ENCODE measurements around the gene TSC22D2. TPM values are rescaled to one million over a fixed set of nuclear protein-coding genes. Genes with fewer than 3 reads are reported as not detected.

The TSC22D2 gene
- total and polyA plus RNA-seq, 10 of the 15 experiments (the other 5 are each of a cell fraction or from before 2014, with no cell fraction given), result 7.4 to 19.4 (median 10.9) TPM

GRCh38 chr3:150384296-150385212, 23.5 kb upstream of the TSC22D2 start (continued):
- no peak for TF ChIP-seq ZBTB4 (CRISPR knock-in tag; IDR thresholded peaks at IDR 0.05)
- peak; percentile 68; the same call in 1 of the 2 replicates for TF ChIP-seq SMAD5 (IDR thresholded peaks at IDR 0.05; ENCODE audit: low read depth)
- TF ChIP-seq BCL11A (IDR thresholded peaks at IDR 0.05; ENCODE audit: low read depth, low read length), result no peak
- TF ChIP-seq TCF3 (IDR thresholded peaks at IDR 0.05; ENCODE audit: borderline replicate concordance, insufficient read depth, low read depth, low read length), result no peak
- TF ChIP-seq ZNF622 (IDR thresholded peaks at IDR 0.05), result no peak
- TF ChIP-seq FOXM1 (IDR thresholded peaks at IDR 0.05; ENCODE audit: low read depth, low read length), result no peak
- no peak for TF ChIP-seq JUND (IDR thresholded peaks at IDR 0.05; ENCODE audit: low read depth, low read length)
- peak; percentile 57 for TF ChIP-seq USF1 (IDR thresholded peaks at IDR 0.05; ENCODE audit: borderline replicate concordance, extremely low read length, insufficient read depth, low read depth, low read length)
- TF ChIP-seq SKIL (IDR thresholded peaks at IDR 0.05; ENCODE audit: low read depth, poor library complexity, severe bottlenecking), result no peak
- no peak for TF ChIP-seq WRNIP1 (IDR thresholded peaks at IDR 0.05; ENCODE audit: borderline replicate concordance, low read depth, low read length)
- TF ChIP-seq EP300 (IDR thresholded peaks at IDR 0.05; ENCODE audit: borderline replicate concordance in 1 of 2, control insufficient read depth in 1 of 2, low read depth in 2 of 2, low read length in 2 of 2), result no peak
- no peak; the same call in 1 of the 2 replicates for TF ChIP-seq TBL1XR1 (IDR thresholded peaks at IDR 0.05; ENCODE audit: low read depth, low read length)
- peak; percentile 41 for TF ChIP-seq NR2C1 (IDR thresholded peaks at IDR 0.05)
- TF ChIP-seq SUPT20H (IDR thresholded peaks at IDR 0.05; ENCODE audit: borderline replicate concordance, control insufficient read depth, low read depth, low read length), result no peak
- no peak for TF ChIP-seq LARP7 (IDR thresholded peaks at IDR 0.05)
- TF ChIP-seq RBBP5 (conservative IDR thresholded peaks at IDR 0.05), result no peak
- no peak for TF ChIP-seq FOXK2 (IDR thresholded peaks at IDR 0.05)
- TF ChIP-seq IKZF1 (conservative IDR thresholded peaks at IDR 0.05), result peak; percentile 69
- TF ChIP-seq NR2F1 (conservative IDR thresholded peaks at IDR 0.05), result peak; percentile 78
- no peak for TF ChIP-seq CBX3 (IDR thresholded peaks at IDR 0.05; ENCODE audit: borderline replicate concordance, low read depth)
- no peak for TF ChIP-seq RB1 (IDR thresholded peaks at IDR 0.05; ENCODE audit: borderline replicate concordance)
- TF ChIP-seq NFIC (IDR thresholded peaks at IDR 0.05; ENCODE audit: low read depth, low read length), result peak; percentile 51; the same call in 1 of the 2 replicates
- peak; percentile 89 for TF ChIP-seq ZNF384 (IDR thresholded peaks at IDR 0.05; ENCODE audit: borderline replicate concordance, low read depth, low read length)

All from GM12878 (cell line).